Activated CD8-positive, alpha-beta T cell treated with anti-CD3 and anti-CD28 coated beads, Interleukin-2, amount 10 ng/mL, durations not matched to agents 7 days and 5 days (primary cell): ENCODE data around the gene SPIRE2. TPM values are rescaled to one million over a fixed set of nuclear protein-coding genes. Genes with fewer than 3 reads are reported as not detected.
"Not testable (repeated sequence)": the region's sequence is repeated elsewhere in the genome, so short reads cannot be mapped to it uniquely, and the experiment has no call there.

ENCODE experiments used
- ATAC-seq: fragments of 150-1000 bp; cut with Tn5 transposase; one replicate; pipeline ENCODE4 v1.10.0; 2021; ENCODE audit warnings: moderate library complexity
- CTCF ChIA-PET: fragments of 350-600 bp; sonication (Branson Sonifier 250); formaldehyde crosslinking; loops from one replicate; lab custom pipeline; 2021; ENCODE audit warnings: antibody characterized with exemption; lab: Charles Lee
- POLR2A ChIA-PET: fragments of 350-600 bp; sonication (Branson Sonifier 250); formaldehyde crosslinking; loops from one replicate; lab custom pipeline; 2021; ENCODE audit warnings: antibody characterized with exemption; lab: Charles Lee
- DNase-seq: peaks from one replicate; pipeline ENCODE4 v3.0.0-alpha.2; 2020
- H3K27ac Mint-ChIP-seq: one replicate; pipeline ENCODE4 v1.8.0; 2021; ENCODE audit warnings: mild to moderate bottlenecking, mixed read lengths
- H3K27me3 Mint-ChIP-seq: one replicate; pipeline ENCODE4 v1.8.0; 2021; ENCODE audit warnings: low read depth, mixed read lengths
- H3K36me3 Mint-ChIP-seq: one replicate; pipeline ENCODE4 v1.8.0; 2021; ENCODE audit warnings: low read depth, mixed read lengths
- H3K4me1 Mint-ChIP-seq: one replicate; pipeline ENCODE4 v1.8.0; 2021; ENCODE audit warnings: low read depth, mixed read lengths
- H3K4me3 Mint-ChIP-seq: one replicate; pipeline ENCODE4 v1.8.0; 2021; ENCODE audit warnings: mild to moderate bottlenecking, mixed read lengths
- H3K9me3 Mint-ChIP-seq: one replicate; pipeline ENCODE4 v1.8.0; 2022; ENCODE audit warnings: mixed read lengths; ENCODE audit not compliant: insufficient read depth
- total RNA-seq, 2 experiments: library from RNA; stranded (reverse); gene quantifications; one replicate each; pipeline ENCODE4 v1.2.3, GENCODE V29; 2021

The SPIRE2 gene
- total RNA-seq, 2 experiments from 2014 or later, result 0.08 TPM; not detected in 1

DNA sequence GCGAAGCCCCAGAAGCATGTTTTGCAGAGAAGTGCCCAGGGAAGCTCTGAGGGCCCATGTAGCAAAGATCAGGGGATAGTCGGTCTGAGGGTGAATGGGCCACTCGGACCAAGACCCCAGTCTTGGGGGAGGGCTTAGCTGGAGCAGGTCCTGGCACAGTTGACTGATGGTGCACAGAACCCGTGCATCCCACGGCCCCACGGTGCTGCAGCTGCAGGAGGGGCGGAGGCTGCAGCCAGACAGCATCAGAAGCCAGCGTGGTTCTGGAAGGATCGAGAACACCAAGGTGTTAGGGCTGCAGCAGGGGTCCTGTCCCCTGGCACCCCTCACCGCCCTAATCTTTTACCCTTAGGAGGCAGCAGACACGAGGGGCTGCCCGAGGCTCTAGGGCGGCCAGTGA, 83.9 kb downstream of the SPIRE2 start:
- CTCF ChIA-PET, result interaction anchor here (3.7 kb wide), 1 partner anchor 207 kb away, joined by 28 read pairs; no protein-coding TSS in a partner anchor
- POLR2A ChIA-PET, result no interaction called here
- Mint-ChIP-seq H3K4me1 (peaks cover 20% of the 10 kb centered on the region), H3K4me3 (no peak overlapping the region), H3K36me3 (peaks cover 27% of the 10 kb centered on the region), H3K27me3 (no peaks in the 10 kb centered on the region), H3K9me3 (no peaks in the 10 kb centered on the region), H3K27ac (no peak overlapping the region)
- ATAC-seq (no peak), DNase-seq (no peak)

DNA sequence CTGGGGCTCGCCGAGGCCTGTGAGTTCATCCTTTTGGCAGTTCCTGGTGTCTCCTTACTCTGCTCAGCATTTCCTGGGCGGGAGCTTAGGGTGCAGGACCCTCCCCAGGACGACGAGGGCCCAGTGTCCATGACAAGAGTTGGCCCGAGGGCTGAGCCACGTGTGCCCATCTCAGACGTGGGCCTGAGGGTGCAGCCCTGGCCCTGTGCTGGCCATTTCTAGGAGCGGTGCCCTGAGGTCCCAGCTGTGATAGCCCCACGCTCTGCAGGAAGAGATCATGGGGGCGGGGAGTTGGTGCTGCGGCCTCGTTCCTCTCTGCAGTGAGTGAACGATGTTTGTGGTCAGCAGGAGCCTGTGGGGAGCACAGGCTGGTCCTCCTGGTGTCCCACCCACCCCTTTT, 84.4 kb downstream of the SPIRE2 start:
- no peaks in the 10 kb centered on the region for H3K9me3 Mint-ChIP-seq
- DNase-seq, result no peak
- CTCF ChIA-PET, result interaction anchor here (3.7 kb wide), 1 partner anchor 207 kb away, joined by 28 read pairs; no protein-coding TSS in a partner anchor

DNA sequence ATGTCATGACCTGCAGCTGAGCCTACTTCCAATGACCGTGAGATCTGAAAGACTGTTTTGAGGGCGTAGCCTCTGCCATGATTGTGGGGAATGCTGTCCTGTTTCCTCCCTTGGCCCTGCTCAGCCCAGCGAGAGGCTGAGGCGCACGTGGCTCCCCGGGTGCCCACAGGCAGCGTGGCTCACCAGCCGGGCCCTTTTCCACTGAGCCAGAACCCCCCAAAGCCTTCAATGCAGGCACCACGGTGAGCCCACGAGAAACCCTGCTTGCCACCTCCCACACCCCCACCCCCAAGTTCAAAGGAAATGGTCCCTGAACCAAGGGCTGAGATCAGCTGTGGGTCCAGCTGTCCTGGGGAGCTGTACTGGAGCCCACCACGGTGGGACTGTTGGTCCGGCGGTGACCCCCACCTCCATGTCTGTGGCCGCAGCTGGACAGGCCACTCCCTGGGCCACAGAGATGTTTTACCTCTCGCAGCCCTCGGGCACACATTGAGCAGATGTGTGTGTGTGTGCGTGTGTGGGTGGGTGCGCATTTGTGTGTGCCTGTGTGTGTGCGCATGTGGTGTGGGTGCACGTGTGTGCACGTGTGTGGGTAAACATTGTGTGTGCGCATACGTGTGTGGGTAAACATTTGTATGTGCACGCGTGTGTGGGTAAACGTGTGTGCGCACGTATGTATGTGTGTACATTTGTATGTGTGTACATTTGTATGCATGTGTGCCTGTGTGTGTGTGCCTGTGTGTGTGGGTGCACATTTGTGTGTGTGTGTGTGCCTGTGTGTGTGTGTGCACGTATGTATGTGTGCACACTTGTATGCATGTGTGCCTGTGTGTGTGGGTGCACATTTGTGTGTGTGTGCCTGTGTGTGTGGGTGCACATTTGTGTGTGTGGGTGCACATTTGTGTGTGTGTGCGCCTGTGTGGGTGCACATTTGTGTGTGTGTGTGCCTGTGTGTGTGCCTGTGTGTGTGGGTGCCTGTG, 85.4 kb downstream of the SPIRE2 start:
- H3K4me1 Mint-ChIP-seq, result peaks cover 33% of the 10 kb centered on the region
- no peak overlapping the region for H3K27ac Mint-ChIP-seq
- no peak for ATAC-seq
- no peak for DNase-seq
- CTCF ChIA-PET, result no interaction called here
- POLR2A ChIA-PET, result no interaction called here
- no peak overlapping the region for H3K4me3 Mint-ChIP-seq
- H3K27me3 Mint-ChIP-seq, result peaks cover 2% of the 10 kb centered on the region
- no peaks in the 10 kb centered on the region for H3K9me3 Mint-ChIP-seq
- H3K36me3 Mint-ChIP-seq, result peaks cover 25% of the 10 kb centered on the region

More for the DNA sequence above, 84.4 kb downstream of the SPIRE2 start:
- Mint-ChIP-seq H3K4me1 (peaks cover 25% of the 10 kb centered on the region), H3K27ac (no peak overlapping the region), H3K4me3 (no peak overlapping the region), H3K27me3 (no peaks in the 10 kb centered on the region), H3K36me3 (peaks cover 27% of the 10 kb centered on the region)
- no peak for ATAC-seq
- POLR2A ChIA-PET, result interaction anchor here (0.6 kb wide), 1 partner anchor 96 kb away, joined by 3 read pairs; no protein-coding TSS in a partner anchor

DNA sequence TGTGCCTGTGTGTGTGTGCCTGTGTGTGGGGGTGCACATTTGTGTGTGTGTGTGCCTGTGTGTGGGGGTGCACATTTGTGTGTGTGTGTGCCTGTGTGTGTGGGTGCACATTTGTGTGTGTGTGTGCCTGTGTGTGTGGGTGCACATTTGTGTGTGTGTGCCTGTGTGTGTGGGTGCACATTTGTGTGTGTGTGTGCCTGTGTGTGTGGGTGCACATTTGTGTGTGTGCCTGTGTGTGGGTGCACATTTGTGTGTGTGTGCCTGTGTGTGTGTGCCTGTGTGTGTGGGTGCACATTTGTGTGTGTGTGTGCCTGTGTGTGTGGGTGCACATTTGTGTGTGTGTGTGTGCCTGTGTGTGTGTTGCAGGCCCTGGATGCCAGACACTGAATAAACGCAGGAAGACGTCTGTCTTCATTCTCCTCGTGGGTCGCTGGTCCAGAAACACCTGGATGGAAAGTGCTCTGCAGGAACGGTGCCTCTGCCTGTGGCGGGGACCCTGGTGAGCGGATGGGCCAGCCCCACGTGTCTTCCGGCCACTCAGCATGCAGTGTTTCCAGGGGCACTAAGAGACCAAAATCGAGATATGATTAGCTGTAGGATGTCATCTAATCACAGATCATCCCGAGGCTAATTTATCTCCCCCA, 86.5 kb downstream of the SPIRE2 start:
- Mint-ChIP-seq H3K27me3 (peaks cover 12% of the 10 kb centered on the region), H3K4me1 (peaks cover 33% of the 10 kb centered on the region), H3K36me3 (peaks cover 18% of the 10 kb centered on the region)
- CTCF ChIA-PET, H3K27ac Mint-ChIP-seq, DNase-seq, ATAC-seq, H3K4me3 Mint-ChIP-seq, POLR2A ChIA-PET, H3K9me3 Mint-ChIP-seq: not testable (repeated sequence)

DNA sequence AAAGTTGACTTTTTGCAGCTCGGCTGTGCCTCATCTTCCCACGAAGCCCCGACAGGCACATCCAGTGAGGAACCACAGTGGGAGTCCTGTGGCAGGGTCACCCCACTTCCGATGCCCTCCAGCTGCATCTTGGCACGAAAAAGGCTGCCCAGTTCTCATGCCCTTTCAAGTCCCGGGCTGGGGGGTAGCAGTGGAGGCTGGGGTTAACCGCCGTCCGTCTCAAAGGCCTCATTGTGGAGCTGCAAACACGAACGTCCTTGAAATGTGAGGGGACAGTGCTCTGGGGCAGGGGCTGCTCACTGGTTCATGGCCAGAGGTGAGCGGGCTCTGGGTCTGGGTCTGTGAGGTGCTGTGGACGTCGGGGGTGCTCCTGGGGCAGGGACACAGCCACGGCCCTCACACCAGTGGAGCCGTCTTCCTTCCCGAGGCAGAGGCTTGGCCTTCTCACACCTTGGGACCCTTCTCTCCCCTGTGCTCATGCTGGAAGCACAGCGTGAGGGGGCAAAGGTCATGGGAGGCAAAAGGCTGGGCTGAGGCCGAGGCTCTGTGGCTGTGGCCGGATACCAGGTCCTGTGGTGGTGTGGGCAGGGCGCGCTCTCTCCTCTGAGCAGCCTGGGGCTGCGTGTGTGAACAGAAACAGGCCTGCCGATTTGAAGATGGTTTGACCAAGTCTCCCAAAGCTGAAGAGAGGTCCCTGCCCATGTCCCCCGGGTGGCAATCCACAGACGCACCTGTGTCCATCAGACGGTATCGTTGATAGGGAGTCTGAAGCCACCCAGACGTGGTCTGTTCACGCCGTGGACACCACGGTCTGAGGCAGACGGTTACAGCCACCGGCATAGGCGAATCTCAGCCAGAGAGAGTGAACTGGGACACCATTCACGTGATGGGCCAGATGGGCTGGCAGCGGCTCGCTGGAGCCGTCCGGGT, 87.3 kb downstream of the SPIRE2 start:
- Mint-ChIP-seq H3K4me3 (no peak overlapping the region), H3K27me3 (peaks cover 19% of the 10 kb centered on the region), H3K27ac (no peak overlapping the region), H3K36me3 (peaks cover 10% of the 10 kb centered on the region), H3K4me1 (peaks cover 36% of the 10 kb centered on the region), H3K9me3 (no peaks in the 10 kb centered on the region)
- ATAC-seq, result no peak
- POLR2A ChIA-PET, result no interaction called here
- CTCF ChIA-PET, result no interaction called here
- no peak for DNase-seq

DNA sequence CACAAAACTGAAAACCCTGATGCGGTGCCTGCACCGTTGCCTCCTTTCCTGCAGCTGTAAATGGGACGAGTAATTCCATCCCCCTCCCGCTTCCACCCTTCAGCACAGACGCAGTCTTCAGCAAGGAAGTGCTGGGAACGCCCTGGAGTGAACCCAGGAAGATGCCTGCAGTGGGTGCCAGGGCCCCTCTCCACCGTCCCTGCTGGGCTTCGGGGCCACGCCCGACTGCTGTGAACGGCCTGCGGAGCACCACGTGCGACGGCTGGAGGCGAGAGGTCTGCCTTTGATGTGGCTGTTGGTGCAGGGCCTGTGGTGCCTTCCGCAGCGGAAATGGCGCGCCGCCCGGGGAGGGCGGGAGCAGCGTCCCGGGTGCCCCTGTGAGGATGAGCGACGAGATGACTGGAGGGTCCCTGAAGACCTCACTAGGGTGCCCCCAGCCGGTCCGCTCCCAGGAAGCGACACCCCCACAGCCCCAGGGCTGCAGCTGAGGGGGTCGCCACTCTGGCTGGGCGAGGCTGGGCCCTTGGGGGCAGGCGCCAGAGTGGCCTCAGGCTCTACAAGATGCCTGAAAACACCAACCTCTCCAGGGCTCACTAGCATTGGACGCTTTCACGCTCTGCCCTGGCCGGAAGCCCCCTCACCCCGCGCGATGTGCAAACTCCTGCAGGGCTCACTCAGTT, 89.6 kb downstream of the SPIRE2 start:
- peak; percentile 91 for DNase-seq
- peaks cover 5% of the 10 kb centered on the region for H3K36me3 Mint-ChIP-seq
- peaks cover 28% of the 10 kb centered on the region for H3K27me3 Mint-ChIP-seq
- H3K4me3 Mint-ChIP-seq, result peak overlapping the region; percentile 69
- peak; percentile 78 for ATAC-seq
- ChIA-PET POLR2A (interaction anchor here (1.8 kb wide), 1 partner anchor 45 kb away, joined by 7 read pairs; the partner anchor contains the start of gene TCF25), CTCF (interaction anchor here (1.2 to 2.3 kb wide), 3 partner anchors 9 to 218 kb away, joined by 6 to 16 read pairs (median 7); no protein-coding TSS in a partner anchor)
- H3K9me3 Mint-ChIP-seq, result no peaks in the 10 kb centered on the region
- peaks cover 55% of the 10 kb centered on the region for H3K4me1 Mint-ChIP-seq
- peak overlapping the region; percentile 83 for H3K27ac Mint-ChIP-seq

DNA sequence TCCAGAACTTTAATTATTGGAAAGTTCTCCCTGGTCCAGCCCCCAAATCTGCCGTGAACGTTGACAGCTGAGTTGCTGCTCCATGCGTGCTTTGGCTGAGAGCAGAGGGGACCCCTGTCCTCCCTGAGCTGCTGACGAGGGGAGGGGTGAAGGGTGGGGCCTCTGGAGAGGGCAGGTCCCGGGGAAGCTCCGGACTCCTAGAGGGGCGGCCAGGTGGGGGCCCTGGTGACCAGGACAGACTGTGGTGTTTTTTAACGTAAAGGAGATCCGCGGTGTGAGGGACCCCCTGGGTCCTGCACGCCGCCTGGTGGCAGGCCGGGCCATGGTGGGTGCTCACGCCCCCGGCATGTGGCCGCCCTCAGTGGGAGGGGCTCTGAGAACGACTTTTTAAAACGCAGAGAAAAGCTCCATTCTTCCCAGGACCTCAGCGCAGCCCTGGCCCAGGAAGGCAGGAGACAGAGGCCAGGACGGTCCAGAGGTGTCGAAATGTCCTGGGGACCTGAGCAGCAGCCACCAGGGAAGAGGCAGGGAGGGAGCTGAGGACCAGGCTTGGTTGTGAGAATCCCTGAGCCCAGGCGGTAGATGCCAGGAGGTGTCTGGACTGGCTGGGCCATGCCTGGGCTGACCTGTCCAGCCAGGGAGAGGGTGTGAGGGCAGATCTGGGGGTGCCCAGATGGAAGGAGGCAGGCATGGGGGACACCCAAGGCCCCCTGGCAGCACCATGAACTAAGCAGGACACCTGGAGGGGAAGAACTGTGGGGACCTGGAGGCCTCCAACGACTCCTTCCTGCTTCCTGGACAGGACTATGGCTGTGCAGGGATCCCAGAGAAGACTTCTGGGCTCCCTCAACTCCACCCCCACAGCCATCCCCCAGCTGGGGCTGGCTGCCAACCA, 90.4 kb downstream of the SPIRE2 start, which contains the start of gene MC1R:
Gene MC1R (plus strand): TSS at position 410 of the 895 bp plus-strand sequence. CDS start 397 bp downstream, at position 807.
- peaks cover 51% of the 10 kb centered on the region for H3K4me1 Mint-ChIP-seq
- POLR2A ChIA-PET, result interaction anchor here (1.8 kb wide), 1 partner anchor 45 kb away, joined by 7 read pairs; the partner anchor contains the start of gene TCF25
- H3K36me3 Mint-ChIP-seq, result no peaks in the 10 kb centered on the region
- peaks cover 28% of the 10 kb centered on the region for H3K27me3 Mint-ChIP-seq
- peak; percentile 52 for DNase-seq
- no peaks in the 10 kb centered on the region for H3K9me3 Mint-ChIP-seq
- peak; percentile 9 for ATAC-seq
- CTCF ChIA-PET, result interaction anchor here (1.2 to 2.3 kb wide), 3 partner anchors 10 to 219 kb away, joined by 6 to 16 read pairs (median 7); no protein-coding TSS in a partner anchor
- peak within 1 kb of the TSS; percentile 69 for H3K4me3 Mint-ChIP-seq
- peak within 1 kb of the TSS; percentile 83 for H3K27ac Mint-ChIP-seq

DNA sequence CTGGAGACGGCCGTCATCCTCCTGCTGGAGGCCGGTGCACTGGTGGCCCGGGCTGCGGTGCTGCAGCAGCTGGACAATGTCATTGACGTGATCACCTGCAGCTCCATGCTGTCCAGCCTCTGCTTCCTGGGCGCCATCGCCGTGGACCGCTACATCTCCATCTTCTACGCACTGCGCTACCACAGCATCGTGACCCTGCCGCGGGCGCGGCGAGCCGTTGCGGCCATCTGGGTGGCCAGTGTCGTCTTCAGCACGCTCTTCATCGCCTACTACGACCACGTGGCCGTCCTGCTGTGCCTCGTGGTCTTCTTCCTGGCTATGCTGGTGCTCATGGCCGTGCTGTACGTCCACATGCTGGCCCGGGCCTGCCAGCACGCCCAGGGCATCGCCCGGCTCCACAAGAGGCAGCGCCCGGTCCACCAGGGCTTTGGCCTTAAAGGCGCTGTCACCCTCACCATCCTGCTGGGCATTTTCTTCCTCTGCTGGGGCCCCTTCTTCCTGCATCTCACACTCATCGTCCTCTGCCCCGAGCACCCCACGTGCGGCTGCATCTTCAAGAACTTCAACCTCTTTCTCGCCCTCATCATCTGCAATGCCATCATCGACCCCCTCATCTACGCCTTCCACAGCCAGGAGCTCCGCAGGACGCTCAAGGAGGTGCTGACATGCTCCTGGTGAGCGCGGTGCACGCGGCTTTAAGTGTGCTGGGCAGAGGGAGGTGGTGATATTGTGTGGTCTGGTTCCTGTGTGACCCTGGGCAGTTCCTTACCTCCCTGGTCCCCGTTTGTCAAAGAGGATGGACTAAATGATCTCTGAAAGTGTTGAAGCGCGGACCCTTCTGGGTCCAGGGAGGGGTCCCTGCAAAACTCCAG, 91.5 kb downstream of the SPIRE2 start:
- H3K4me1 Mint-ChIP-seq, result peaks cover 54% of the 10 kb centered on the region
- ATAC-seq, result no peak

DNA sequence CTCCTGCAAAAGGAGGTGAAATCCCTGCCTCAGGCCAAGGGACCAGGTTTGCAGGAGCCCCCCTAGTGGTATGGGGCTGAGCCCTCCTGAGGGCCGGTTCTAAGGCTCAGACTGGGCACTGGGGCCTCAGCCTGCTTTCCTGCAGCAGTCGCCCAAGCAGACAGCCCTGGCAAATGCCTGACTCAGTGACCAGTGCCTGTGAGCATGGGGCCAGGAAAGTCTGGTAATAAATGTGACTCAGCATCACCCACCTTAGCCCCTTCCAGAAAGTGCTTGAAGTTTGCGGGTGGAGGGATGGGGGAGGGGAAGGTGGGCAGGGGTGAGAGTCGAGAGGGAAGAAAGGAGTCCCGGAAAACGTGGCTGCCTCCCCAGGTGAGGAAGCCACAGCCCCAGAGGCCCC, 92.4 kb downstream of the SPIRE2 start:
- peaks cover 42% of the 10 kb centered on the region for H3K27me3 Mint-ChIP-seq
- H3K4me3 Mint-ChIP-seq, result no peak overlapping the region
- no peak overlapping the region for H3K27ac Mint-ChIP-seq
- no peaks in the 10 kb centered on the region for H3K9me3 Mint-ChIP-seq
- CTCF ChIA-PET, result interaction anchor here (1.1 kb wide), 1 partner anchor 11 kb away, joined by 4 read pairs; no protein-coding TSS in a partner anchor
- peaks cover 56% of the 10 kb centered on the region for H3K4me1 Mint-ChIP-seq
- POLR2A ChIA-PET, result no interaction called here
- no peak for DNase-seq
- ATAC-seq, result no peak
- no peaks in the 10 kb centered on the region for H3K36me3 Mint-ChIP-seq

More for the DNA sequence above, 91.5 kb downstream of the SPIRE2 start:
- CTCF ChIA-PET, result interaction anchor here (1.1 to 2.3 kb wide), 3 partner anchors 10 to 214 kb away, joined by 4 to 16 read pairs (median 7); no protein-coding TSS in a partner anchor
- Mint-ChIP-seq H3K4me3 (no peak overlapping the region), H3K27ac (no peak overlapping the region), H3K36me3 (no peaks in the 10 kb centered on the region), H3K27me3 (peaks cover 36% of the 10 kb centered on the region), H3K9me3 (no peaks in the 10 kb centered on the region)
- POLR2A ChIA-PET, result interaction anchor here (1.8 kb wide), 1 partner anchor 46 kb away, joined by 7 read pairs; the partner anchor contains the start of gene TCF25
- DNase-seq, result no peak
